HK-2 (cell line): Measurements from ENCODE around the gene TMEM243.
"Not testable (repeated sequence)": the region's sequence is repeated elsewhere in the genome, so short reads cannot be mapped to it uniquely, and the experiment has no call there.

Experiments used
- DNase-seq: peaks from one replicate; pipeline ENCODE4 v3.0.0-alpha.2; 2018; ENCODE audit not compliant: unreplicated experiment

Gene TMEM243

GRCh38 chr7:87219545-87220025 is at the start of gene TMEM243:
Gene TMEM243 (minus strand): TSS chr7:87219732. CDS start chr7:87219503, 229 bp downstream.
- peak; percentile 77 for DNase-seq

GRCh38 chr7:87267239-87267900 is 47.8 kb upstream of the TMEM243 start:
- DNase-seq, result no peak

DNA sequence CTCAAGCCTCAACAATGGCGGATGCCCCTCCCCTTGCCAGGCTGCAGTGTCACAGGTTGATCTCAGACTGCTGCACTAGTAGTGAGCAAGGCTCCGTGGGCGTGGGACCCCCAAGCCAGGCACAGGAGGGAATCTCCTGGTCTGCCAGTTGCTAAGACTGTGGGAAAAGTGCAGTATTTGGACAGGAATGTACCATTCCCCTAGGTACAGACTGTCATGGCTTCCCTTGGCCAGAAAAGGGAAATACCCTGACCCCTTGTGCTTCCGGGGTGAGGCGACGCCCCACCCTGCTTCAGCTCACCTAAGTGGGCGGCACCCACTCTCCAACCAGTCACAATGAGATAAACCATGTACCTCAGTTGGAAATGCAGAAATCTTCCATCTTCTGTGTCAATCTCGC is 44.0 kb upstream of the TMEM243 start:
- DNase-seq, result no peak

GRCh38 chr7:87253589-87254087 is 34.1 kb upstream of the TMEM243 start:
- DNase-seq, result no peak

DNA sequence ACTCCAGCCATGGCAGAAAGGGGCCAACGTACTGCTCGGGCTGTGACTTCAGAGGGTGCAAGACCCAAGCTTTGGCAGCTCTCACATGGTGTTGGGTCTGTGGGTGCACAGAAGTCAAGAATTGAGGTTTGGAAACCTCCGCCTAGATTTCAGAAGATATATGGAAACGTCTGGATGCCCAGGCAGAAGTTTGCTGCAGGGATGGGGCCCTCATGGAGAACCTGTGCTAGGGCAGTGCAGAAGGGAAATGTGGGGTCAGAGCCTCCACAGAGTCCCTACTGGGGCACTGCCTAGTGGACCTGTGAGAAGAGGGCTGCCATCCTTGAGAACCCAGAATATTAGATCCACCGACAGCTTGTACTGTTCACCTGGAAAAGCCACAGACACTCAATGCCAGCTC is 26.1 kb upstream of the TMEM243 start:
- not testable (repeated sequence) for DNase-seq

DNA sequence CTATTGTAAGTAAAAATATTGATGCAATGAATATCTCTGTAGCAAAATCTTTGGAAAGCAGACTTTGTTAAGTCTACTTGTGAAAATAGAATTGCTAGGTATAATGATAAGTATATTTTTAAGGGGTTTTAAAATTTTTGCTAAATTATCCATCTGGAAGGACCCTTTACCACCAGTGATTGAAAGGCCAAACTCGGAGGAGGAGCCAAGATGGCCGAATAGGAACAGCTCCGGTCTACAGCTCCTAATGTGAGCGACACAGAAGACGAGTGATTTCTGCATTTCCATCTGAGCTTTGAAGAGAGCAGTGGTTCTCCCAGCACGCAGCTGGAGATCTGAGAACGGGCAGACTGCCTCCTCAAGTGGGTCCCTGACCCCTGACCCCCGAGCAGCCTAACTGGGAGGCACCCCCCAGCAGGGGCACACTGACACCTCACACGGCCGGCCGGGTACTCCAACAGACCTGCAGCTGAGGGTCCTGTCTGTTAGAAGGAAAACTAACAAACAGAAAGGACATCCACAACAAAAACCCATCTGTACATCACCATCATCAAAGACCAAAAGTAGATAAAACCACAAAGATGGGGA is 19.0 kb upstream of the TMEM243 start:
- not testable (repeated sequence) for DNase-seq

- no peak for DNase-seq
These were observed 15.4 kb upstream of the TMEM243 start for GRCh38 chr7:87234949-87235348.

GRCh38 chr7:87231711-87232110 is 12.2 kb upstream of the TMEM243 start:
- DNase-seq, result no peak

DNA sequence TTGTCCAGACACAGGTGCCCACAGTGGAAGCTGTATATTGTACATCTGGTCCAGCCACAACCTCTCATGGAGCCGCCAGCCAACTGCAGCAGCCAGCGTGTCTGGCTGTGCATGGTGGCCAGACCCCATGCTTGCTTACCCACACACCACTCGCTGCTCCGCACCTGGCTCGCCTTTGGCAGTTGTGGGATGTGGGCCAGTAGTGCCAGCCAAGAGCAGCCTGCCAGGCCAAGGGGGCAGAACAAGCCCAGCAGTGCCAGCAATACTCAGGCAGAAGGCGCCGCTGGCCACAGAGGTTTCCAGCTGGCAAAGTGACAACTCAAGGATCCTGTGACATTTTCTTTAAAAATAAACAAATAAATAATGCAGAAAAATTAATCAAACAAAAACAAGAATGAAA is 11.7 kb upstream of the TMEM243 start:
- no peak for DNase-seq

- DNase-seq, result no peak
These were observed 7.0 kb upstream of the TMEM243 start for GRCh38 chr7:87226495-87226894.

- no peak for DNase-seq
These were observed 6.2 kb upstream of the TMEM243 start for GRCh38 chr7:87225696-87226095.

GRCh38 chr7:87223666-87224065 is 4.1 kb upstream of the TMEM243 start:
- DNase-seq, result no peak

DNA sequence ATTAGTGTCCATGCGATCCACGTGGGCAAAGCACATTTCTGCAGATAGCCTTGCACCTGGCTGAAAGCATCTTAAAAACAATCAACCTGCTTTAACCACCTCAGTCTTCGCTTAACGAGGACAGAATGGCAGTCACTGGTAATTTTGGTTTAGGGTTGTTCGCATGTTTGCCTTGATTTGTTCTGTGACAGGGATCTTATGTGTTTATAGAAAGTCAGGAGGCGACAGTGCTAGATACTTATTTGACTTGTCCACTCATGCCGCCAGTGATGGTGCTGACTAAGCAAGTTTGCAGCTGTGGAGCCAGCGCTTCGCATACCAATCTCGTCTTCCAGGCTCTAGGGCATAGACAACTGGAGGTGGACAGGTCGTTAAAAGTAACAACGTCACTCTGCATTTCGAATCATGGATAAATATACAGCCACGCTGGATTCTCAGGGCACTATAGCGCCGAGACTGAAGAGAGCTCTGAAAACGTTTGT is 1.2 kb upstream of the TMEM243 start:
- DNase-seq, result no peak

- DNase-seq, result peak; percentile 87
These were observed 648 bp upstream of the TMEM243 start for GRCh38 chr7:87220026-87220733.

DNA sequence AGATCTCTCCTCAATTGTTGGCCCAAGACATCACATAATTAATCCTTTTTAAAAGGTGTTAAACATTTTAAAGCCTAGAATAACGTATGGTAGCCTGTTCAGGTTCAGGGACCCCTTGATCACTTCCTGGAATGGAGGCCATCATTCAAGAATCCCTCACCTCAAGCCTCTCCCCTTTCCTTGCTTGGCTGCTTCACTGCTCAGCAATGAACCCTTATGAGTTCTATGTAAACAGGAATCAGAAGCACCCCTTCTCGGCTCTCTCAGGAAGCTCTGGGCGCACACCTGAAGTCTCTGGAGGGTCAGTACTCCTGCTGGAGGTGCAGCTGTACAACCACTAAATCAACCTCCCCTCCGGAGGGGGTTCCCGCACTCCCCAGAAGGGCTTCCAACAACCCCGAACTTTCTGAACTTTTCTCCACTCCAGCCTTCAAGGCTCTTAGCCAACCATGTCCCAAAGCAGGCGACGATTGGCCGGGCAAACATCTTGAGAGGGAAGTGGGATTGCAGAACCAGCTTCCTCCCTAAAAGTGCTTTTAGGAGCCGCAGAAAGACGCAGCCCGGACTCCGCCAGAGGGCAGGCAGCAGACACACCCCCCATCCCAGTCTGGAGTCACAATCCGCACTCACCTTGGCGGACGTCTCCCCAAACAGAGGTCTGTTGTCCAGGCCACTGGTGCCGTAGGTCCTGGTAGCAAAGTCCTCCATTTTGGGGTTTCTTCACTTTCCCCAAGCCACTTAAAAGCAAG is 562 bp downstream of the TMEM243 start:
- DNase-seq, result peak; percentile 59

- no peak for DNase-seq
These were observed 1.4 kb downstream of the TMEM243 start for GRCh38 chr7:87217983-87218653.

DNA sequence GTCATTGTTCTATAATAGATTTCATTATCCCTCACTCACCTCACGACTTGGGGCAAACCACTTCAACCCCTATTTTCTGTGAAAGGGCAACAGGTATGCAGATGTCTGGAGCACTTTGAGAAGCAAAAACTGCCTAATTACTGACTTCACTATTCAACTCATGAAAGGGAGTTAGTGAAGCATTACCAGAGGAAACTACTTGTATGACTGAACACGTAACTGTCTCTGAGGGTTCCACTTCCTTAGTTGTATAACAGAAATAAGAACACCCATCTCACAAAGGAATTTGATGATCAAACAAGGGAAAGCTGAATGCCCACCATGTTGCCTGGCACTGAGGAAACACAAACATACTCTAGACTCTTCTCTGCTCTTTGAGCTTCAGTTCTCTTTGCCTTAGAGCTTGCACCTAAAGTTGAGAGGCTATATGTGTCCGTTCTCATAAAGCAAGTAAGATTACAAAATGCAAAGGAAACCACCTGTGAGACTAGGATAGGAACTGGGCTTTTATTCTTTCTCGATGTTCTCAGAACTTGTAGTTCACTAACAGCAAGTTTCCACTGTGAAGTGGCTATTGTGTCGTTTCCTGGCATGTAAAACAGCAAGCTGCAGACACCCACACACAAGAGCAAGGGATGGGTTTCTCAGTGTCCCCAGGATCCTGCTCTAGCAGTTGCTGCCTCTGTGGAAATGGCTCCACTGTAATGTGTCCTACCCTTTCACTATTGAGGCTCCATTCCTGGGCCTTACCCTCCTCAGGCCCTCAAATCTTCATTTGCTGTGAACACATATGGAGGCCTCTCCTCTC is 2.6 kb downstream of the TMEM243 start:
- no peak for DNase-seq

GRCh38 chr7:87215046-87215445 is 4.5 kb downstream of the TMEM243 start:
- no peak for DNase-seq

- DNase-seq, result no peak
These were observed 5.7 kb downstream of the TMEM243 start for GRCh38 chr7:87213811-87214210.

GRCh38 chr7:87213252-87213651 is 6.3 kb downstream of the TMEM243 start:
- no peak for DNase-seq
